NCI-H524 treated with DMSO at 0.1 percent for 48 hours (cell line): ENCODE measurements around the gene TMEM87B.
"Not testable (repeated sequence)": the region's sequence is repeated elsewhere in the genome, so short reads cannot be mapped to it uniquely, and the experiment has no call there.

Source experiments
- DNase-seq: peaks from one replicate; lab custom pipeline; 2025; lab: John Stamatoyannopoulos, UW

TMEM87B gene

GRCh38 chr2:112121682-112122254 lies 66.7 kb downstream of the TMEM87B start:
- no peak for DNase-seq

- DNase-seq = no peak
Observed at GRCh38 chr2:112129060-112129459, 74.0 kb downstream of the TMEM87B start.

GRCh38 chr2:112133344-112133743 lies 78.3 kb downstream of the TMEM87B start:
- DNase-seq = no peak

GRCh38 chr2:112134120-112134519 lies 79.1 kb downstream of the TMEM87B start:
- DNase-seq = no peak

- no peak for DNase-seq
Observed at GRCh38 chr2:112136096-112136495, 81.0 kb downstream of the TMEM87B start.

- DNase-seq = no peak
Observed at GRCh38 chr2:112137516-112138158, 82.6 kb downstream of the TMEM87B start.

- no peak for DNase-seq
Observed at GRCh38 chr2:112138159-112139032, 83.3 kb downstream of the TMEM87B start, which contains the start of gene FBLN7. Gene FBLN7, plus strand, starts transcription at chr2:112138385. Its CDS starts 271 bp downstream, at chr2:112138656.

GRCh38 chr2:112139033-112139614 lies 84.1 kb downstream of the TMEM87B start:
- not testable (repeated sequence) for DNase-seq

- not testable (repeated sequence) for DNase-seq
Observed at GRCh38 chr2:112139661-112140204, 84.7 kb downstream of the TMEM87B start.

GRCh38 chr2:112140205-112140802 lies 85.2 kb downstream of the TMEM87B start:
- no peak for DNase-seq

GRCh38 chr2:112140899-112141625 lies 86.0 kb downstream of the TMEM87B start:
- no peak for DNase-seq

GRCh38 chr2:112141626-112142007 lies 86.5 kb downstream of the TMEM87B start:
- no peak for DNase-seq

GRCh38 chr2:112142525-112143078 lies 87.5 kb downstream of the TMEM87B start:
- DNase-seq = no peak

GRCh38 chr2:112143150-112143549 lies 88.1 kb downstream of the TMEM87B start:
- DNase-seq = no peak

- no peak for DNase-seq
Observed at GRCh38 chr2:112144966-112145365, 89.9 kb downstream of the TMEM87B start.

GRCh38 chr2:112147382-112148168 lies 92.5 kb downstream of the TMEM87B start:
- no peak for DNase-seq

- DNase-seq = no peak
Observed at GRCh38 chr2:112148477-112148876, 93.4 kb downstream of the TMEM87B start.

GRCh38 chr2:112149194-112149593 lies 94.1 kb downstream of the TMEM87B start:
- DNase-seq = no peak

GRCh38 chr2:112149866-112150435 lies 94.9 kb downstream of the TMEM87B start:
- DNase-seq = no peak

GRCh38 chr2:112150447-112150846 lies 95.4 kb downstream of the TMEM87B start:
- DNase-seq = no peak
